ENCODE data around the gene ERC2. TPM values are rescaled to one million over a fixed set of nuclear protein-coding genes. Genes with fewer than 3 reads are reported as not detected.

Gene ERC2
- total RNA-seq, 1 donor from 2014 or later, result 0.11 TPM

GRCh38 chr3:56323986-56324420 lies 144.3 kb downstream of the ERC2 start:
- no peak for TF ChIP-seq CTCF (IDR thresholded peaks at IDR 0.05)
- no peak for DNase-seq (ENCODE audit: low spot score in 2 of 2)
- no peaks in the 10 kb centered on the region for H3K9me3 ChIP-seq
- no peaks in the 10 kb centered on the region for H3K36me3 ChIP-seq
- H3K4me3 ChIP-seq, result no peak overlapping the region
- H3K27me3 ChIP-seq, result no peaks in the 10 kb centered on the region
- H3K27ac ChIP-seq, result no peak overlapping the region
- intact Hi-C loops (cut with DNase I), result no loop called here
- no peaks in the 10 kb centered on the region for H3K4me1 ChIP-seq

- H3K4me3 ChIP-seq, result no peak overlapping the region
- TF ChIP-seq CTCF (IDR thresholded peaks at IDR 0.05), result no peak
- intact Hi-C loops (cut with DNase I), result no loop called here
- H3K4me1 ChIP-seq, result no peaks in the 10 kb centered on the region
- DNase-seq (ENCODE audit: low spot score in 2 of 2), result no peak
- H3K36me3 ChIP-seq, result no peaks in the 10 kb centered on the region
- H3K9me3 ChIP-seq, result no peaks in the 10 kb centered on the region
- no peaks in the 10 kb centered on the region for H3K27me3 ChIP-seq
- H3K27ac ChIP-seq, result no peak overlapping the region
These were observed 145.4 kb downstream of the ERC2 start for GRCh38 chr3:56322862-56323261.

GRCh38 chr3:56321892-56322291 lies 146.4 kb downstream of the ERC2 start:
- H3K4me3 ChIP-seq, result no peak overlapping the region
- H3K9me3 ChIP-seq, result no peaks in the 10 kb centered on the region
- no peak for TF ChIP-seq CTCF (IDR thresholded peaks at IDR 0.05)
- H3K27me3 ChIP-seq, result no peaks in the 10 kb centered on the region
- H3K27ac ChIP-seq, result no peak overlapping the region
- H3K4me1 ChIP-seq, result no peaks in the 10 kb centered on the region
- H3K36me3 ChIP-seq, result no peaks in the 10 kb centered on the region
- intact Hi-C loops (cut with DNase I), result no loop called here
- DNase-seq (ENCODE audit: low spot score in 2 of 2), result no peak

- Histone ChIP-seq H3K27ac (no peak overlapping the region), H3K9me3 (no peaks in the 10 kb centered on the region), H3K4me1 (no peaks in the 10 kb centered on the region), H3K4me3 (no peak overlapping the region), H3K36me3 (no peaks in the 10 kb centered on the region), H3K27me3 (no peaks in the 10 kb centered on the region)
- no peak for DNase-seq (ENCODE audit: low spot score in 2 of 2)
- TF ChIP-seq CTCF (IDR thresholded peaks at IDR 0.05), result no peak
- intact Hi-C loops (cut with DNase I), result no loop called here
These were observed 146.9 kb downstream of the ERC2 start for GRCh38 chr3:56321383-56321782.

GRCh38 chr3:56320883-56321282 lies 147.4 kb downstream of the ERC2 start:
- Histone ChIP-seq H3K4me1 (no peaks in the 10 kb centered on the region), H3K4me3 (no peak overlapping the region), H3K27me3 (no peaks in the 10 kb centered on the region), H3K9me3 (no peaks in the 10 kb centered on the region), H3K36me3 (no peaks in the 10 kb centered on the region), H3K27ac (no peak overlapping the region)
- no peak for DNase-seq (ENCODE audit: low spot score in 2 of 2)
- TF ChIP-seq CTCF (IDR thresholded peaks at IDR 0.05), result no peak
- intact Hi-C loops (cut with DNase I), result no loop called here

- no peak for DNase-seq (ENCODE audit: low spot score in 2 of 2)
- TF ChIP-seq CTCF (IDR thresholded peaks at IDR 0.05), result no peak
- Histone ChIP-seq H3K27me3 (no peaks in the 10 kb centered on the region), H3K27ac (no peak overlapping the region), H3K4me1 (no peaks in the 10 kb centered on the region), H3K4me3 (no peak overlapping the region), H3K9me3 (no peaks in the 10 kb centered on the region), H3K36me3 (no peaks in the 10 kb centered on the region)
- intact Hi-C loops (cut with DNase I), result no loop called here
These were observed 149.4 kb downstream of the ERC2 start for GRCh38 chr3:56318891-56319290.
